Heart left ventricle (tissue), 16 donors: ENCODE results near the gene TEP1. TPM values are rescaled to one million over a fixed set of nuclear protein-coding genes. Genes with fewer than 3 reads are reported as not detected.

Experiments used
- ATAC-seq, 4 donors: fragments of 200-7000 bp; cut with Tn5 transposase; one replicate each; pipeline ENCODE4 v1.9.1; 2020 to 2022; ENCODE audit warnings: moderate library complexity in 4 of 4, mild to moderate bottlenecking in 3 of 4, moderate number of reproducible peaks in 1 of 4
- DNase-seq, 5 donors: peaks; one replicate each; pipeline ENCODE4 v3.0.0-alpha.2; 2020
- H3K27ac ChIP-seq, 12 donors: fragments of 200-600 bp; sonication (generic) in 4 of 12; one replicate each; pipeline versions ENCODE4 v1.5.0 to v1.8.0; 2016 to 2022; ENCODE audit warnings: mild to moderate bottlenecking in 2 of 12
- H3K27me3 ChIP-seq, 9 donors: fragments of 200-600 bp; sonication (generic) in 2 of 9; one replicate each; pipeline versions ENCODE4 v1.5.1 to v1.8.0; 2016 to 2022; ENCODE audit warnings: mild to moderate bottlenecking in 3 of 9
- H3K36me3 ChIP-seq, 9 donors: fragments of 200-600 bp; sonication (generic) in 2 of 9; one replicate each; pipeline versions ENCODE4 v1.5.0 to v1.8.0; 2018 to 2022; ENCODE audit warnings: mild to moderate bottlenecking in 2 of 9
- H3K4me1 ChIP-seq, 12 donors: fragments of 200-600 bp; sonication (generic) in 4 of 12; one replicate each; pipeline versions ENCODE4 v1.5.0 to v1.8.0; 2016 to 2022; ENCODE audit warnings: mild to moderate bottlenecking in 3 of 12
- H3K4me3 ChIP-seq, 12 donors: fragments of 200-600 bp; sonication (generic) in 4 of 12; one replicate each; pipeline versions ENCODE4 v1.5.0 to v1.8.0; 2017 to 2022; ENCODE audit warnings: mild to moderate bottlenecking in 9 of 12, moderate library complexity in 4 of 12
- H3K9me3 ChIP-seq, 12 donors: fragments of 200-600 bp; sonication (generic) in 4 of 12; one replicate each; pipeline versions ENCODE4 v1.5.0 to v1.8.0; 2016 to 2022; ENCODE audit warnings: mild to moderate bottlenecking in 1 of 12
- CTCF ChIP-seq, 12 donors: fragments of 200-600 bp; sonication (generic) in 4 of 12; IDR thresholded peaks; one replicate each; pipeline versions ENCODE4 v1.5.0 to v1.8.0; 2018 to 2022; ENCODE audit warnings: antibody characterized with exemption in 12 of 12, mild to moderate bottlenecking in 5 of 12
- POLR2A ChIP-seq, 2 donors: fragments of 450-650 bp; IDR thresholded peaks; one replicate each; pipeline ENCODE4 v1.6.1; 2017; ENCODE audit warnings: antibody characterized with exemption in 2 of 2, mild to moderate bottlenecking in 2 of 2, moderate library complexity in 2 of 2
- WGBS, 4 donors: extraction: QIAGEN DNeasy Blood & Tissue Kit in 2 of 4; methylation state at CpG; one replicate each; pipeline versions ENCODE4 v1.1.5 to v1.1.7; 2013 to 2018; 5-methylcytosine and 5-hydroxymethylcytosine counted together
- intact Hi-C, 10 donors: fragments of 100-400 bp; cut with DNase I; formaldehyde crosslinking; loops; one replicate each; pipeline versions ENCODE4 v1.11.1 to v1.14.2; 2022
- polyA plus RNA-seq, 2 donors: library from polyadenylated mRNA; stranded (reverse); fragments of 200-250 nt; gene quantifications; one replicate each; pipeline ENCODE4 v1.2.3, GENCODE V29; 2013
- total RNA-seq, 9 donors: library from RNA; depleted of rRNA in 2 of 9; stranded (reverse); fragments of >200 nt in 2 of 9; fragmentation: NEBNext Ultra II Directional in 3 of 9; extraction: Animal tissue kit (Norgen Biotek cat#: 25700) in 3 of 9; gene quantifications; one replicate each; pipeline versions ENCODE4 v1.1.0 to v1.2.4, GENCODE V29; 2016 to 2023
- donor health status: ischemic (EF 13 %, LVEDD 7.1; RV severe dilation, severe dysfunction).
- donor health status: healthy with polysubstance abuse.
- donor health status: DM: no; HTN: yes; CAD: no.
- donor health status: DM: no; HTN: no; CAD: no.
- donor health status: ischemic (EF 25% LVEDD 6.9; RV normal size, moderate dysfunction).
- donor health status: ischemic (EF 25% LVEDD 5.7; RV mildly dilated, moderate dysfunction).
- donor health status: healthy.
- donor health status: DM: yes; HTN: yes; CAD: no.
- donor health status: ischemic (EF 35%, LVEDD 5.7; RV mildly dilated, moderate dysfunction).
- donor health status: nonischemic (EF 11% LVEDD 7.7; RV severe dilation, severe dysfunction).
- donor health status: DM: yes; HTN: yes; CAD: no.
- donor health status: PGD.
- donor health status: ischemic (EF 29% LVEDD 5.4; RV normal size, mild dysfunction).
- donor health status: nonischemic (EF 23%, LVEDD 6.1; RV moderate dilation, normal function).

Gene TEP1
- total and polyA plus RNA-seq, 11 donors, result 4.1 to 31.3 (median 9.7) TPM

GRCh38 chr14:20435582-20436362, 22.5 kb upstream of the TEP1 start, which contains the start of gene KLHL33:
TSS of gene KLHL33 (minus strand) at chr14:20436166. CDS start at chr14:20435811, 355 bp downstream.
- WGBS, 4 donors, result 67 to 78% (median 72%) methylated on average over 16 to 17 of the region's 17 CpGs
- DNase-seq (no peak), ATAC-seq (peak in 3 of 4 donors; percentile 15 to 33 (median 19))
- peak within 1 kb of the TSS in 11 of 12 donors; percentile 17 to 61 (median 50) for H3K4me3 ChIP-seq
- TF ChIP-seq CTCF (IDR thresholded peaks at IDR 0.05), result no peak
- TF ChIP-seq POLR2A (IDR thresholded peaks at IDR 0.05), result no peak
- intact Hi-C loops, result no loop called here
- peaks cover 0 to 6% (median 0%) of the 10 kb centered on the region in 9 donors for H3K27me3 ChIP-seq
- peak within 1 kb of the TSS in 11 of 12 donors; percentile 4 to 83 (median 70) for H3K27ac ChIP-seq
- H3K4me1 ChIP-seq, result peaks cover 0 to 24% (median 9%) of the 10 kb centered on the region in 12 donors
- H3K9me3 ChIP-seq, result no peaks in the 10 kb centered on the region
- no peaks in the 10 kb centered on the region for H3K36me3 ChIP-seq

- intact Hi-C loops, result no loop called here
- peak; percentile 44 to 87 (median 66) for DNase-seq
- Histone ChIP-seq H3K4me3 (peak overlapping the region in 11 of 12 donors; percentile 17 to 61 (median 50)), H3K4me1 (peaks cover 0 to 32% (median 10%) of the 10 kb centered on the region in 12 donors), H3K9me3 (no peaks in the 10 kb centered on the region), H3K27ac (peak overlapping the region in 11 of 12 donors; percentile 4 to 83 (median 70)), H3K36me3 (peaks cover 0 to 1% (median 0%) of the 10 kb centered on the region in 9 donors), H3K27me3 (peaks cover 0 to 6% (median 0%) of the 10 kb centered on the region in 9 donors)
- peak; percentile 52 to 73 (median 65) for ATAC-seq
- TF ChIP-seq POLR2A (IDR thresholded peaks at IDR 0.05) (no peak), CTCF (IDR thresholded peaks at IDR 0.05) (no peak)
- 15 to 22% (median 20%) methylated on average over 35 to 44 of the region's 44 CpGs for WGBS, 4 donors
These were observed 21.6 kb upstream of the TEP1 start for GRCh38 chr14:20434701-20435581.

- Histone ChIP-seq H3K4me1 (peaks cover 0 to 47% (median 5%) of the 10 kb centered on the region in 12 donors), H3K9me3 (no peaks in the 10 kb centered on the region), H3K27me3 (no peaks in the 10 kb centered on the region), H3K27ac (no peak overlapping the region), H3K4me3 (no peak overlapping the region), H3K36me3 (peaks cover 0 to 3% (median 0%) of the 10 kb centered on the region in 9 donors)
- intact Hi-C loops, result no loop called here
- TF ChIP-seq CTCF (IDR thresholded peaks at IDR 0.05) (no peak), POLR2A (IDR thresholded peaks at IDR 0.05) (no peak)
- DNase-seq (peak in 4 of 5 donors; percentile 18 to 58 (median 46)), ATAC-seq (peak; percentile 29 to 55 (median 45))
- 71 to 80% (median 74%) methylated on average over 11 to 30 of the region's 30 CpGs for WGBS, 4 donors
These were observed 16.7 kb upstream of the TEP1 start for GRCh38 chr14:20429801-20430669.
